Measurements from ENCODE around the gene SHANK2. TPM values are rescaled to one million over a fixed set of nuclear protein-coding genes. Genes with fewer than 3 reads are reported as not detected.
"Not testable (repeated sequence)": the region's sequence is repeated elsewhere in the genome, so short reads cannot be mapped to it uniquely, and the experiment has no call there.

The SHANK2 gene
- total RNA-seq, 1 donor from 2014 or later = 40.0 TPM

DNA sequence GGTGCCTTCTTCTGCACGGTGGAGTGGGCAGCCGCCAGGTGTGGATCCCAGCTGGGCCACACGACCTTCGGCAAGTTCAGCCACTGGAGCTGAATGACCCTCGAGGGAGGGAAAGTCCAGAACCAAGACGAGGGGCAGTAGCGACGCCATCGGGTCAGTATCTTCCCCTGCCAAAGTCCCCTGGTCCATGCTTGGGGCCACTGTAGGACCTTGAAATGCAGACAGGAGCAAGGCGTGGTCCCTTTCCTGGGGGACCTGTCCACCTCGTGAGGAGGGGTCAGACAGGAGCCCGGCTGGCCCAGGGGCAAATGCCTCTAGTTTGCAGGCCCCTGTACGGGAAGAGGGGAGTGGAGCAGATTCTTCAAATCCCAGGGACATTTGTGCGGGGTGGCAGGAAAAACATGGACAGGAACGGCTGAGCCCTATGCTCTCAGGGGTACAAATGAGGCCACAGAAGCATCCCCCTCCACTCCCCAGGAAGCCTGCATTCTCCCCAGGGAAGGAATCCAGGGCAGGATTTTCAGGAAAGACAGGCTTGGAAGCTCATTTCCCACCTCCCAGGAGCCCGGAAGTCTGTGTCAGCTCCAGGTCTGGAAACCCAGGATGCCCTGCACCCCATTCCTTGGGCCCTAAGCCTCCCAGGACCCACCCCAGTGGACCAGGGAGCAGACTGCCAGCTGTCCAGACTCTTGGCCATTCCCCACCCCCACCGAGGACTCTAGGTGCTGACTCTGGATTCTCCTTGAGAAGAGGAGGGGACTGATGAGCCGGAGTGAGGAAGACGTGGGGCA is 6.6 kb downstream of the SHANK2 start:
- no peak for DNase-seq (ENCODE audit: low spot score)

DNA sequence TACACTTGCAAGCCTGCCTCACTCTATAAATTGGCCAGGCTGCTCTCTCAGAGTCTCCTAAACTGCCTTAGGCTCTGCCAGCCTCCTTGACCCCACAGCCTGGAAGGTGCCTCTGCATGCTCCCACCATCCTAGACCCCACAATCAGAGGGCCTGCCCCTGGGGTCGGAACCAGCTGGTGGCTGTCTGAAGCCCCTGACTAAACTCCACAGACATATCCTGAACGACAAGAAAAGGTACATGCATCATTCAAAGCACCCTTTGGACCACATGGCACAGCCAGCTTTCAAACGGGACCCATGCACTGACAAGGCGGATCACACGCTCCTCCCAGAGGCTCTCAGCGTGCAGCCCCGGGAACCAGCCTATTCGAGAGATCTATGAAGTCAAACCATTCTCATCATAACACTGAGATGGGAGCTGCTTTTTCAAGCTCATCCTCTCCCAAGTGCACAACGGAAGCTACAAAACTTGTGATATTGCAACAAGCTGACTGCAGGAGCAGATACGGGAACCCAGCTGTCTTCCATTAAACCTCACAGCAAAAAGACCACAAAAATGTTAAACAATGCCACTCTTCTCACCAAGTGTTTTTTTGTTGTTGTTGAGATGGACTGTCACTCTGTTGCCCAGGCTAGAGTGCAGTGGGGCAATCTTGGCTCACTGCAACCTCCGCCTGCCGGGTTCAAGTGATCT is 8.1 kb downstream of the SHANK2 start:
- no peak for DNase-seq (ENCODE audit: low spot score)

DNA sequence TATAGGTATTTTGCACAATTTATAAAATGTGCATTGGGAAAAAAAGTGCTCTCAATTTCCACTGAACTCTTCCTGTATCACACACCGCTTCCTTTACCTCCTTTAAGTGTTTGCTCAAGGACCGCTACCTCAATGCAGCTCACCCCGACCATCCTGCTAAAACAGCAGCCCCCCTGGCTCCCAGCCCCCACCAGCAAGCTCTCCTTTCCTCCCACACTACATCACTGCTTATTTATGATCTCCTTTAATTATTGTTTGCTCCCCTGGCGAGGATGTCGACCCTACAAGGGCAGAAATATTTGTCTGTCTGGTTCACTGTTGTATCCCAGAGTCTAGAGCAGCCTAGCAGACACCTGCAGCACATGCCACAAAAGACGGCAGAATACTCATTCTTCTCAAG is 10.0 kb downstream of the SHANK2 start:
- no peak for DNase-seq (ENCODE audit: low spot score)

DNA sequence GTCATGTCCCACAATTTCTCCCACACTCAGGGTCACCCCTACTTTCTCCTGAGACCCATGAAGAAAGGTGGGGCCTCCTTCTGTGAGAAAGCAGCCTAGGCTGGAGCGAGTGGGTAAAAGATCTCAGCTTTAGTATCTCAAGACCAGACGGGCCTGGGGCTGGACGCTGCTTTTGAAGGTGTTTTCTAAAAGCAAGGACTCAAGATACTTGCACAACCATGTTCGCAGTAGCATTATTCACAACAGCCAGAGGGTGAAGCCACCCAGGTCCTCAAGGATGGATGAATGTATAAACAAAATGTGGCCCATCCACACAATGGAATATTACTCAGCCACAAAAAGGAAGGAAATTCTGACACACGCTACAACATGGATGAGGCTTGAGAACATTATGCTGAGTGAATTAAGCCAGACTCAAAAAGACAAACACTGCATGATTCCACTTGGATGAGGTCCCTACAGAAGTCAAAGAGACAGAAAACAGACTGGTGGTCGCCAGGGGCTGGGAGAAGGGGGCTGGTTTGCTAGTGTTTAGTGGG is 10.6 kb downstream of the SHANK2 start:
- DNase-seq (ENCODE audit: low spot score) = no peak

DNA sequence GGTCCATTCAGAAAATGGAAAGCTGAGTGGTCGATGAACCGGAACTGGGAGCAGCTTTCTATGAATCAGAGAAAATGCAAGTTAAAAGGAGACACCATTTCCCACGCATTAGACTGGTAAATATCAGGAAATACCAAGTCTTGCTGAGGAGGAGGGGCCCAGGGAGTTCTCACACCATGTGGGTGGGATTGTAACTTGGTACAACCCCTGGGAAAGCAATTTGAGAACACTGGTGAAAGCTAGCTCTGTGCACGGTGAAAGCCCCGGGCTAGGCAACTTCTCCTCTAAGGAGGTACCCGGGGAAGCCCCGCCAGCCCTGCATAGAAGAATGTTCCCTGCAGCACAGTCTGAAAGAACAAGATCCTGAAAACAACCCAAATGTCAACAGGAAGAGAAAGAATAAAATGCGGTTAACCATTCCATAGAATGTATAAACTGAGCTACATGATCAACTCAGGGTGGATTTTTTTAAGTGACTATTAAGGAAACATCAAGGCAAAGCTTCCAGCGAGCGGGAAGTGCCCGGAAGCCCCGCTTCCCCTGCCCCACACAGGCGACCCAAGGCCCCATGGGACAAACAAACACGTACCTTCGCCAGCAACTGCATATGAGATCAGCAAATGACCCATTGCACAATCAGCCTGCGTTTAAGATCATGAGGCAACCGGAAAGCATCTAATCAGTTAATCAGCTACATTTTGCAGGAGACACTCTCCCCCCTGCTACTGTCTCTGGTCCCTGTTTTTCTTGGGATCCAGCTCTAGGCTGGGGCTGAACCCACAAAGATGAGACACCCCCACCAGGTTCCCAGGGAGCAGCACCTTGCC is 11.3 kb downstream of the SHANK2 start:
- peak; percentile 79 for DNase-seq (ENCODE audit: low spot score)

DNA sequence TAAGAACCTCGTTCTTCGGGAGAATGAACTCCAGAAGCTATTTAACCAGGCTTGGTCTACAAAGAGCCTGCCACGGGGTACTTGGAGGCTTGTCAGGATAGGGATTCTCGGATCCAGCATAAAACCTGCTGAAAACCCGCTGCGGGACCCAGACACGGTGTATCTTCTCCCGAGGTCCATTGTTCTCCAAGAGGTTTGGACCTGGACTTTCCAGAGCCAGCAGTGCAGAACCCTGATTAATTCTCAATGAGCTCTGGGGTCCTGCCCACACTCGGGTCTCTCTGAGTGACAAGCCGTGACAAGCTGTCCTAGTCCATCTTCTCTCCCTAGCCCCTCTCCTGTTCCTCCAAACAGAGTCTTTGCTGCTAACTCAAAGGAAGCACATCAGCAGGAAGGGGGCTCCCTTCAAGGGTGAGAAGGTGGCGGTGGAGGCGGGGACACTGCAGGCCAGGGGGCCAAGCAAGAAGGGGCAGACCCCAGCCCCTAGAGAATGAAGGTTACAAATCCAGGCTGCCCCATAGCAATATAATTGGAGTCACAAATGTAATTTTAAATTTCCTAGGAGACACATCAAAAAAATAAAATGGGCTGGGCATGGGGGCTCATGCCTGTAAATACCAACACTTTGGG is 12.2 kb downstream of the SHANK2 start:
- no peak for DNase-seq (ENCODE audit: low spot score)

DNA sequence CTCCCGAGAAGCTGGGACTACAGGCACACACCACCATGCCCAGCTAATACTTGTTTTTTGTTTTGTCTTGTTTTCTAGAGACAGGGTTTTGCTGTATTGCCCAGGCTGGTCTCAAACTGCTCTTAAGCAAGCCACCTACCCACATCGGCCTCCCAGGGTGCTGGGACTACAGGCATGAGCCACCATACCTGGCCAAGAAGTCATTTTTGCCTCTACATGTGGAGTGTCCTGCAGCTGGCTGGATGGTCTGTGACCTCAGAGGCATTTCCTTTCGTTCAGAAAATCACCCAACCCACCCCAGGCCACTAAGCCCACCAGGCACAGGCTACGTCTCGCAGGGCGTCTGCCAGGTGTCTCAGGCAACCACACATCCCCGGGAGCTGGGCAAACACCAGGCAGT is 12.8 kb downstream of the SHANK2 start:
- no peak for DNase-seq (ENCODE audit: low spot score)

DNA sequence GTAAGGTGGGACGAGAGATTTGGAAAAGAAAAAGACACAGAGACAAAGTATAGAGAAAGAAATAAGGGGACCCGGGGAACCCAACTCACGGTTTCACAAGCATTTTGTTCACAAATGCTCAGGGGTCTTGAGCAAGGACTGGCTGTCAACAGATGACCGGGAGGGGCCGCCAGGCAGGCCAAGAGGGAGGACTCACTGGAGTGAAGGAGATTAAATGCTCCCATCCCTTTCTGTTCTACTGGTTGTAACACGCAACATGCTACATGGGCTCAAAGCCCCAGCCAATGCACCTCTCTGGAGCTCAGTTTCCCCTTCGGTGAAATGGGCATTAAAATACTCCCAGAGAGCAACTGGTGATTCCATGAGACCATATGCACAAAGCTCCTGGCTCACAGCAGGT is 13.4 kb downstream of the SHANK2 start:
- no peak for DNase-seq (ENCODE audit: low spot score)

DNA sequence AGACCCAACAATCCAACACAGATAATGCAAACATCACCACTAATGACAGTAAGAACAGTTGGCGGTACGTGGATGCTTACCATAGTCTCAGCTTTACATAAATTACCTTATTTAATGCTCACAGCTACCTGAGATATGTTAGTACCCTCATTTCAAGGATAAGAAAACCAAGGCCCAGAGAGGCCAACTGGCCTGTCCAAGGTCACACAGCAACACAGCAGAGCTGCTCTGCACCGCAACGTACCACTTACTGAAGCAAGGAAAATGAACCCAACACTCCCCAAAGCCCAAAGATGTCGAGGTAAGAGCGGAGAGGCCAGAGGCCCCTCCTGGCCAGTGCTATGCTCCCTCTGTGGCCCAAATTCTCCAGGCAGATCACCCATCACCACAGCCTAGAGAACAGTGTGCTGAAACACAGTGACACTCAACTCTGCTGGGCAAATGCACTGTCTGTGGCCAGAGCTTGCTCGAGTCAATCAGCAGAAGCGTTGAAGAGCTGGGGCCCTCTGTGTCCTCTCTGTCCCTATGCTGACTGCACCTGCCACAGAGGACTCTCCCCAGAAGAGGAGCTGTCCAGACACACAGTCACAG is 14.0 kb downstream of the SHANK2 start:
- DNase-seq (ENCODE audit: low spot score) = no peak

DNA sequence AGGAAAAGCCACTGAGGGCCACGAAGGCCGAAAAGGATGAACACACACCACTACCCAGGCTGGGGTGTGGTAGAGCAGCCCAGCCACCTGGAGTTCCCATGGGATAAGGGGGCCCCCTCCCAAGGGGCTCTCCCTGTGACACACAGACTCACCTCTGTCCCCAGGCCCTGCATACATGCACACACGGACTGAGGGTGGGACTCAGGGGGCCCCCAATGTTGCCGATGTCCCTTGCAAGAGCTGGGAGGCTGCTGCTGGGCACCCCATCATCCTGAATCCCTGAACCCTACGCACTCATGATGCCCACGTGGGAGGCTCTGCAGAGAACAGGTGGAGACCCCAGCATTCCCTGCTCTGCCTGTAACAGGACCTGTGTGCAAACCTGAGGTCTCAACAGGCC is 14.5 kb downstream of the SHANK2 start:
- no peak for DNase-seq (ENCODE audit: low spot score)

DNA sequence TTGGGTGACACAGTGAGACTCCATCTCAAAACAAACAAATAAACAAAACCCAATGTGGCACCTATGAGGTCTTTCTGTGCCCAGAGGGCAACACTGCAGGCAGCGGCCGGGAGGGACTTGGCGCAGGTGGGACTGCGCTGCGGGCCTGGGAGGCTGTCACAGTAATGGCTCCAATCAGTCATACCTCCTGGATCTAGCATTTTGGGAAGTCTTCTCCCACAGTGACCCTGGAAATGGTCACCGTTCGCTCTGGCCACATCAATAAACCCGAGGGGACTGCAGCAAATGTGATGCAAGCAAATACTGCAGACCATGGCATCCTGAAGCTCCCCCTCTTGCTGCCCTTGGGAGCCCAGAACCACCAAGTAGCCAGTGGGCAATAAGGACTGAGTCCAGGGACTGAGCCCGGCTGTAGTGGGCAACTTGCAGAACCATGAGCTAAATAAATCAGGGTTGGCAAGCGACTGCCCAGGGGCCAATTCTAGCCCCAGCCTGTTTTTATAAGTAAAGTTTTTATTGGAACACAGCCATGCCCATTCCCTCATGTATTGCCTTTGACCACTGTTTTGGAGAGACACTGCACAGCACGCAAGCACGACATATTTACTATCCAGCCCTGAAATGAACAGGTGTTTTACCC is 15.4 kb downstream of the SHANK2 start:
- DNase-seq (ENCODE audit: low spot score) = no peak

DNA sequence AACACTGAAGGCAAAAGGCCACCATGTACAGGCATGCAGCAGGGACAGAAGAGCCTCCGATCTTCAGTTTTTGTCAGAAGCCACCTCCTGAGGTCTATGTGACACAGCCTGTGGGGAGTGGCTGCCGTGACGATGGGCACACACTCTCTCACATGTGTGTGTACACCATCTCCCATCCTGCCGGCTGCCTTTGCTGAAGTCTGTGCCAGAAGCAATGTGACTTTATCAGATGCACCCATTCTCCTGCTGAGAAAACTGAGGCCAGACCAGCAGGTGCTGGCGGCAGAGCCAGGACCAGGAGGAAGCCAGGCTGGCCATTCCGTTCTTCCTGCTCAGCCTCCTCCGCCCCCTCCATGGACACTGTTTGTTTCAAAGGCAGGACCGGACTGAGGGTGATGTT is 16.7 kb downstream of the SHANK2 start:
- no peak for DNase-seq (ENCODE audit: low spot score)

DNA sequence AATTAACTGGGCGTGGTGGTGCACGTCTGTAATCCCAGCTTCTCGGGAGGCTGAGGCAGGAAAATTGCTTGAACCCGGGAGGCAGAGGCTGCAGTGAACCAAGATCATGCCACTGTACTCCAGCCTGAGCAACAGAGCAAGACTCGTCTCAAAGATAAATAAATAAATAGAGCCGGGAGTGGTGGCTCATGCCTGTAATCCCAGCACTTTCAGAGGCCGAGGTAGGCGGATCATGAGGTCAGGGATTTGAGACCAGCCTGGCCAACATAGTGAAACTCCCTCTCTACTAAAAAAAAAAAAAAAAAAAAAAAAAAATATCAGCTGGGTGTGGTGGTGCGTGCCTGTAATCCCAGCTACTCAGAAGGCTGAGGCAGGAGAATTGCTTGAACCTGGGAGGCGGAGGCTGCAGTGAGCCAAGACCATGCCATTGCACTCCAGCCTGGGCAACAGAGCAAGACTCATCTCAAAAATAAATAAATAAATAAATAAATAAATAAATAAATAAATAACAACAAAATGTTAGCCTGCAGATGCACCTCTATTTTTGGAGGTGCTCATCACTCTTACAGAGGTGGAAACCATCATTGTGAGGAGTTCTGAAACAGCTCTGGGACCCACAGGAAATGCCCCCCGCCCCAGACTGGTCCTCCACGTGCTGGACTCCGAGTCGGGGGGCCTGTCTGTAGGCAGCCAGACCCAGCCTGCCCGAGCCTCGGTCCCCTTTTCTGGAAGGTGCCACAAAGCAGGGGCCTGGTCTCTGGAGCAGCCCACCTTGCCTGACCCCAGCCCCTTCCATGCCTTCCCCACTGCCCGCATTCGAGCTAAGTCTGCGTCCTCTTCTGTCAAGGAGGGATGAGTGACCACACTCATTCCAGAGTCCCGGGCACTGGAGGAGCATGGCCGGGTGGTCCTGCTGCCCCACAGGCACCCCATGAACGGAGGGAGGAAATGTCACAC is 18.2 kb downstream of the SHANK2 start:
- not testable (repeated sequence) for DNase-seq (ENCODE audit: low spot score)

DNA sequence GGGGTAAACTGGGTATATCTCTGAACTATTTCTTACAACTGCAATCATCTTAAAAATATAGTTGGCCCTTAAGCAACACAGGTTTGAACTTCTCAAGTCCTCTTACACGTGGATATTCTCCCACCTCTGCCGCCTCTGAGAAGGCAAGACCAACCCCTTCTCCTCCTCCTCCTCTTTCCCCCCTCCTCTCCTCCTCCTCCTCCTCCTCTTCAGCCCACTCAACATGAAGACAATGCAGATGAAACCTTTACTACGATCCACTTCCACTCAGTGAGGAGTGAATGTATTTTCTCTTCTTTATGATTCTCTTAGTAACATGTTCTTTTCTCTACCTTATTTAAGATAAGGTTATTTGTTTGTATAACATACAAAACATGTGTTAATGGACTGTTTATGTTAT is 20.0 kb downstream of the SHANK2 start:
- DNase-seq (ENCODE audit: low spot score) = no peak

DNA sequence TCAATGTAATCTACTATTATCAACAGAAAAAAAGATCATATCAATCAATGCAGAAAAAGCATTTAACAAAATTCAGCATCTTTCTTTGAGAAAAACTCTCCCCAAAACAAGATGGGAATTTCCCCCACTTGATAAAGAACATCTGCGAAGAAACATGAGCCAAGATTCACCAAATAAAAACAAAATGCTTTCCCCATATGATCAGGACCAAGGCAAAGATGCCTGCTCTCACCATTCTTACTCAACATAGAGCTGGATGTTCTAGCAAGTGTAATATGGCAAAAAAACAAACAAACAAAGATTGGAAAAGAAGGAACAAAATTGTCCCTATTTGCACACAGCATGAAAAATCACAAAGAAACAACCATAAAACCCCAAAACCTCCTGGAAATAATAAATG is 23.4 kb downstream of the SHANK2 start:
- no peak for DNase-seq (ENCODE audit: low spot score)

DNA sequence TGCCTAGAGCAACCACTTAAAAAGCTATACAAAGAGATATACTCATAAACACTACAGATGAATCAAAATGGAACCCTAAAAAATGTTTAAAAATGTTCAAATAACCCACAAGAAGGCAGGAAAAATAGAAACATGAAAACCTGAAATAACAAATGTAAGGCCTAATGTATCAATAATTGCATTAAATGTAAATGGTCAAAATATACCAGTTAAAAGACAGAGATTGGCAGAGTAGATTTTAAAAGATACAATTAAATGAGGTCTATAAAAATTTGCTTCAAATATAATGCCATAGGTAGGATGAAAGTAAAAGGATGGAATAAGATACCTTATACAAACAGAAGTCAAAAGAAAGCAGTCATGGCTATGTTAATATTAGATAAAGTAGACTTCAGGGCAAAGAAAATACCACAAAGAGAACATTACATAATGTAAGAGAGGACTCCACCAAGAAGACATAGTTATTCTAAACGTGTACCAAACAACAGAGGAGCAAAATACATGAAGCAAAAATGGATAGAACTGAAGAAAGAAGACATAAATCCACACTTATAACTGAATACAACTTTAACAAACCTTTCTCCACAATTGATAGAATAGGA is 25.2 kb downstream of the SHANK2 start:
- no peak for DNase-seq (ENCODE audit: low spot score)

DNA sequence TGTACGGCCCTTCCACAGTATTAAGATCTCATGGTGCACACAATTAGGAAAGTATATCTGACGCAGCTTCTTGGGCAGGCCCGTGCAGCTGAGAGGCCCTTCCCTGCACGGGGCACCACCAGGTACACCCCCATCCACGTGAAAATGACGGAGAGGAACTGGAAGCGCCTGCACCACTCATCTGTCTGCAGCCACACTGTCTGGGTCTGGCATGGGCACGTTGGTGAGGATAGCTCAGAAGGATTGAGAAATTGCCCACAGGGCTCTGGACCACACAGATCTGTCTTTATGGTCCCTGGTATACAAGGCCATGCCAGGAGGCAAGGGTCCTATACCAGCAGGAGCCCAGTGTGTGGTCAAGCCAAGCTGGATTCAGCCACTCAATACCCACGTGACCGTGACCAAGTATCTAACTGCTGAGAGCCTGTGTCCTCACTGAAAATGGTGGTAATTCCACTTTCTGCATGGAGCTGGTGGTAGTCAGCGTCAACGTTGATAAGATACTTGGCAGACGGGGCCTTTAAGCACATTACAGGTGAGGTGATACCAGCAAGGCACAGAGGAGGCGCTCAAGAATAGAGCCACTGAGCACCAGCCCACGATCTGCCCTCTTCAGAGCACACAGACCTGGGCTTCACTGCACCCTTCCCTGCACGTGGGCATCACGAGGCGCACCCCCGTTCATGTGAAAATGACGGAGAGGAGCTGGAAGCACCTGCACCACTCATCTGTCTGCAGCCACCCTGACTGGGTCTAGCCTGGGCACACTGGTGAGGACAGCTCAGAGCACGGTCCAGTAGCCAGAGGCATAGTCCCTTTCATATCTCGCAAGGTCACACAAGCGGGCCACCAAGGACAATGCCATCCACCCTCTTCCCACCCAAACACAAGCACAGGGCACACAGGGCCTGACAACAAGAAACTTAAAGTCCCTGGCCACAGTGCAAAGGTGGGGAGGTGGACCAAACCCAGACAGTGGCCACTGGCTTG is 28.4 kb downstream of the SHANK2 start:
- no peak for DNase-seq (ENCODE audit: low spot score)

DNA sequence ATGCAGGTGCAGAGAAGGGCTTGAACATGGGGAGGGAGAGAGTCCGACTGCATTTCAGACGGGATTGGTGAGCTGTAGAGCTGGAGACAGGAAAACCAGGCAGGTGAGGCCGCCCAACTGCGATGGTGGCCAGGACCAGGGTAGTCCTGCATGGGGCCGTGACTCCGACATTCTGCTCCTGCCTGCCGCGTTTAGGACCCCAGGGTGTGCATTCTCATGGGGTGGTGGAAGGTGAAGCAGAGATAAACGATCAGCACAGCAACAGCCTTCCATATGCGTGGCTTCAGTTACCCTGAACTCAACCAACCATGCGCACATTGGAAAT is 29.3 kb downstream of the SHANK2 start:
- no peak for DNase-seq (ENCODE audit: low spot score)

Data from umbilical cord (tissue), 2 donors.